HUES48 (cell line): ENCODE measurements around the gene PTPRN2.

Experiments used
- H3K27ac ChIP-seq: one replicate; pipeline ENCODE4 v1.7.0; 2013; ENCODE audit warnings: low read depth, low read length, inconsistent platforms
- H3K27me3 ChIP-seq: 2 replicates; pipeline ENCODE4 v1.6.1; 2013; ENCODE audit warnings: mild to moderate bottlenecking, low read length; ENCODE audit not compliant: control insufficient read depth, insufficient read depth
- H3K36me3 ChIP-seq: 2 replicates; pipeline ENCODE4 v1.6.1; 2013; ENCODE audit warnings: low read length; ENCODE audit not compliant: control insufficient read depth, insufficient read depth
- H3K4me1 ChIP-seq: 2 replicates; pipeline ENCODE4 v1.6.1; 2013; ENCODE audit warnings: mild to moderate bottlenecking, low read length; ENCODE audit not compliant: control insufficient read depth, insufficient read depth
- H3K4me3 ChIP-seq: 2 replicates; pipeline ENCODE4 v1.5.1; 2013; ENCODE audit warnings: mild to moderate bottlenecking, low read depth, low read length
- H3K9ac ChIP-seq: 2 replicates; pipeline ENCODE4 v1.6.1; 2013; ENCODE audit warnings: mild to moderate bottlenecking, low read depth, low read length, moderate library complexity
- H3K9me3 ChIP-seq: 2 replicates; pipeline ENCODE4 v1.6.1; 2013; ENCODE audit warnings: low read length; ENCODE audit not compliant: control insufficient read depth, insufficient read depth

The PTPRN2 gene

DNA sequence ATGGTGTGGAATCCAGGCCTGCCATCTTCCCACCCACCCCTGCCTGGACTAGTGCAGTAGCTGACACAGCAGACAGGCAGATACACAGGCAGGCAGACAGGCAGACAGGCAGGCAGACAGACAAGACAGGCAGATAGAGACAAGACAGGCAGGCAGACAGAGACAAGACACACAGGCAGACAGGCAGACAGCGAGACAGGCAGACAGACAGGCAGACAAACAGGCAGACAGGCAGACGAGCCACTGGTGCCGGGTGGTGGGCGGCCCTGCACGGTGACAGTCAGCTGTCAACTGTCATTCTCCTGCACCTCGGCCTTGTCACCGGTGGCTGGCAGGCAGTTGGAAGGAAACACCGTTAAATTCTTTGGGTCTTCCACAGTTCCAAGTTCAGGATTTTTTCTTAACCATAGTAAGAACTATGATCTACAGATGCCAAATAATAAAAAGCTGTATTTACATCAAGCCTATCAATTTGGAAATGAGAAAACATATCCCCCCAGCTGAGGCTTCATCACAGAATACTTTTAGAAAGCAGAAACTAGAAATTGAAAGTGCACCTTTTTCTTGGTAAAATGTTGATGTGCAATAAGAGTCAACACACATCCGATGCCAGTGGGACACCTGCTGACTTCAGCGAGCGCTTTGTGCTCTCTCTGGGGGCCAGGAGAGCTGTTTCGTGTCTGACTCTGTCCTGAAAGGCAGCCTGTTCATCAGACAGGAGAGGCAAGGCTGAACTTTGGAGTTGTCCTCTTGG, 1000.4 kb downstream of the PTPRN2 start:
- Histone ChIP-seq H3K4me3 (no peak overlapping the region), H3K27ac (no peak overlapping the region), H3K9ac (no peak overlapping the region), H3K36me3 (no peaks in the 10 kb centered on the region), H3K27me3 (peaks cover 69% of the 10 kb centered on the region), H3K4me1 (no peaks in the 10 kb centered on the region), H3K9me3 (no peaks in the 10 kb centered on the region)

DNA sequence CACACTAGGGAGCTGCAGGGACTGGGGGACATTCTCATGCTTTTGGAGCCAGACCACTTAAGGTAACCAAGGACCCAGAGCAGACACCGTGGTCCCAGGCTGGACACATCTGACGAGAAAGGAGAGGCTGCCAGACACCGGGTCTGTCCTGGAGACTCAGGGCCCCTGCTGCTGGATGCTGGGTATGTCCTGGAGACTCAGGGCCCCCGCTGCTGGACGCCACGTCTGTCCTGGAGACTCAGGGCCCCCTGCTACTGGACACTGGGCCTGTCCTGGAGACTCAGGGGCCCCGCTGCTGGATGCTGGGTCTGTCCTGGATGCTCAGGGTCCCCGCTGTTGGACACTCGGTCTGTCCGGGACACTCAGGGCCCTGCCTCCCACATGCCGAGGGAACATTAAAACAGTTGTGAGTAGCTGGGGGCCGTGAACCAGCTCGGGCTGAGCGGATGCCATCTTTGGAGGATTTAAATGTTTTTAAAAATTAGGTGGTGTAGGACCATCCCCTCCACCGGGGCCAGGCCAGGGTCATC, 1001.1 kb downstream of the PTPRN2 start:
- H3K27me3 ChIP-seq, result peaks cover 65% of the 10 kb centered on the region
- H3K4me3 ChIP-seq, result no peak overlapping the region
- no peak overlapping the region for H3K27ac ChIP-seq
- H3K4me1 ChIP-seq, result no peaks in the 10 kb centered on the region
- H3K9me3 ChIP-seq, result no peaks in the 10 kb centered on the region
- no peaks in the 10 kb centered on the region for H3K36me3 ChIP-seq
- H3K9ac ChIP-seq, result no peak overlapping the region

DNA sequence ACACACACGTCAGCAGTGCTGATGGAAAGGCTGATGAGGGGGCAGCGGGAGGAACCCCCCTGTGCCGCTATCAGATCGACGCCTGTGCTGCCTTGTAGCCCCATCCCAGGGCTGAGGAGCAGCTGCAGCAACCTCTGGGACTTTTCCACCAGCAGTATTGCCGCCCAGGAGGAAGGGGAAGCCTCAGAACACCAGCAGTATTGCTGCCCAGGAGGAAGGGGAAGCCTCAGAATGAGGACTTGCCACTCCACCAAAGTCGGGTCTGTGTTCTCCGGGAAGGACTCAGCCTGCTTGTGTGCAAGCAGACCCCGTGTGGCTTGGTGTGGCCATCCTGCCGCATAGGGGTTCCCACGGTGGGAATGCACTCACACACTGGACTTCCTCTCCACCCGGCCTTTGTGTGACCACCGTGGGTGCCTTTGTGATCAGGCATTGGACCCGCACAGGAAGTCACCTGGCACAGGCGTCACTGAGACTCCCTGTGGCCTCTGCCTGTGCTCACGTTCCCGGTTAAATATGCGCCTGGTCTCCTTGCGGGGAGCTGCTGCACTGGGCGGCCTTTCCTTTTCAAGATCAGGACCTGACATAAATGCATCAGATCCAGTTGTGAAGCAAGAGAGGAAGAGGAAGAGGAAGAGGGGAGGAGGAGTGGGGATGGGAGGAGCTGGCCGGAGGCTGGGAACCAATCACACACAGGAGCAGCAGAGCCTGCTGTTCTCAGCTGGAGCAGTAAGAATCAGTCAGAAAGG, 1002.3 kb downstream of the PTPRN2 start:
- H3K27me3 ChIP-seq, result peaks cover 53% of the 10 kb centered on the region
- H3K36me3 ChIP-seq, result no peaks in the 10 kb centered on the region
- H3K27ac ChIP-seq, result no peak overlapping the region
- H3K4me3 ChIP-seq, result no peak overlapping the region
- H3K9ac ChIP-seq, result no peak overlapping the region
- no peaks in the 10 kb centered on the region for H3K9me3 ChIP-seq
- no peaks in the 10 kb centered on the region for H3K4me1 ChIP-seq

DNA sequence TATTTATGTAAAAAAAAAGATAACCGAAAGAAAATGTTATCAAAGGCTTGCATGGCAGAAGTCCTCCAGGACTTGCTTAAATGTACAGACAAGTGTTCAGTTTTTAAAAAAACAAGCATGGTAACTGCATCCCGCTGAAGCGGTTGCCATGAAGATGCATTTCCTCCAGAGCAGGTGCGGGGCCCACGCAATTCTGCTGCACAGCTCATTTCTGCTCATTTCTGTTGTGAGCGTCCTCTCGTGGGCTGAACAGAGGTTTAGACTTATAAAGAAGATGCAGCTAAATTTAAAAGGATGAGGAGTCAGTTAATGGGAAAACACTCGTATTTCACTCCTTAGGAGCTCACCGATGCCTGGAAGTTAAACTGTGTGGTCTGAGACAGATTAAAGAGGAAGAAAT, 1003.2 kb downstream of the PTPRN2 start:
- no peaks in the 10 kb centered on the region for H3K9me3 ChIP-seq
- H3K36me3 ChIP-seq, result no peaks in the 10 kb centered on the region
- H3K27ac ChIP-seq, result no peak overlapping the region
- no peaks in the 10 kb centered on the region for H3K4me1 ChIP-seq
- no peak overlapping the region for H3K9ac ChIP-seq
- peaks cover 45% of the 10 kb centered on the region for H3K27me3 ChIP-seq
- H3K4me3 ChIP-seq, result no peak overlapping the region

DNA sequence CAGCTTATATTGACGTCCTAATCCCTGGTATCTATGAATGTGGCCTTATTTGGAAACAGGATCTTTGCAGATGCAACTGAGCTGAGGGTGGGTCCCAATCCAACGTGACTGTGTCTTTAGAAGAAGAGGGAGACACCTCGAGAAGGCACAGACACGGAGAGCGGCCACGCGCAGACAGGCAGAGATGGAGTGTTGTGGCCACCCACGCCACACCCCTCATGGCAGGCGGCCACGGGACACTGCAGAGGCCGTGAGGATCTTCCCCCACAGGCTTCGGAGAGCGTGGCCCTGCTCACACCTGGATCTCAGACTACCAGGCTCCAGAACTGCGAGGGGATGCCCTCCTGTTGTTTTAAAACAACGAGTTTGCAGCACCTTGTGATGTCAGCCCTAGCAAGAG, 1005.9 kb downstream of the PTPRN2 start:
- Histone ChIP-seq H3K27ac (no peak overlapping the region), H3K9me3 (no peaks in the 10 kb centered on the region), H3K4me3 (no peak overlapping the region), H3K9ac (no peak overlapping the region), H3K27me3 (peaks cover 20% of the 10 kb centered on the region; the same call in 1 of the 2 replicates), H3K4me1 (no peaks in the 10 kb centered on the region), H3K36me3 (no peaks in the 10 kb centered on the region)

DNA sequence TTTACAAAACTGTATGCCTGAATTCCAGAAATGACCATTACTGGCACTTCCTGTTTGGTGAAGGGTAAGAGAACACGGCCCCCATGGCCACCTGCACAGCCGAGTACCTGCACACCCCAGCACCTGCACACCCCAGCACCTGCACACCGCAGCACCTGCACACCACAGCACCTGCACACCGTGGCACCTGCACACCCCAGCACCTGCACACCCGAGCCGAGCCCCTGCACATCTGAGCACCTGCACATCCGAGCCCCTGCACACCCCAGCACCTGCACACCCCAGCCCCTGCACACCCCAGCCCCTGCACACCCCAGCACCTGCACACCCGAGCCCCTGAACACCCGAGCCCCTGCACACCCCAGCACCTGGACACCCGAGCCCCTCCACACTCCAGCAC, 1007.3 kb downstream of the PTPRN2 start:
- no peak overlapping the region for H3K4me3 ChIP-seq
- peaks cover 11% of the 10 kb centered on the region; the same call in 1 of the 2 replicates for H3K27me3 ChIP-seq
- H3K9ac ChIP-seq, result no peak overlapping the region
- H3K4me1 ChIP-seq, result no peaks in the 10 kb centered on the region
- no peak overlapping the region for H3K27ac ChIP-seq
- H3K36me3 ChIP-seq, result no peaks in the 10 kb centered on the region
- no peaks in the 10 kb centered on the region for H3K9me3 ChIP-seq

DNA sequence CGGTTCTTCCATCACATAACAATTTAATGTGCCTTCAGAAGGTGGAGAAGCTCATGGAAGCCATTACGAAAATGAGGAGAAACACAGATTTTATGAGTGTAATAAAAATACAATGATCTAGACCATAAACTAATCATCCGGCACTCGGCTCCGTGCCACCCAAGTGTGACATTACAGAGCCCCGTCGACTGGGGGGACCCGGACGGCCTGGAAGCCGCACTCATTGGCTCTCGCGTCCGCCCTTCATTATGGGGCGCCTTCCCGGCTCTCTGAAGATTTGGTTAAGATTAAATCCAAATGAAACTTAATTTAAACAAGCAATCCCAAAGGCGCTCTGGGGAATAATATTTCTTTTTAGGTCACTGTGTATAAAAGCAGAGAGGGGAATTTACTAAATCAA, 1008.2 kb downstream of the PTPRN2 start:
- no peak overlapping the region for H3K9ac ChIP-seq
- peaks cover 6% of the 10 kb centered on the region; the same call in 1 of the 2 replicates for H3K27me3 ChIP-seq
- no peak overlapping the region for H3K4me3 ChIP-seq
- no peaks in the 10 kb centered on the region for H3K9me3 ChIP-seq
- no peak overlapping the region for H3K27ac ChIP-seq
- H3K36me3 ChIP-seq, result no peaks in the 10 kb centered on the region
- no peaks in the 10 kb centered on the region for H3K4me1 ChIP-seq

DNA sequence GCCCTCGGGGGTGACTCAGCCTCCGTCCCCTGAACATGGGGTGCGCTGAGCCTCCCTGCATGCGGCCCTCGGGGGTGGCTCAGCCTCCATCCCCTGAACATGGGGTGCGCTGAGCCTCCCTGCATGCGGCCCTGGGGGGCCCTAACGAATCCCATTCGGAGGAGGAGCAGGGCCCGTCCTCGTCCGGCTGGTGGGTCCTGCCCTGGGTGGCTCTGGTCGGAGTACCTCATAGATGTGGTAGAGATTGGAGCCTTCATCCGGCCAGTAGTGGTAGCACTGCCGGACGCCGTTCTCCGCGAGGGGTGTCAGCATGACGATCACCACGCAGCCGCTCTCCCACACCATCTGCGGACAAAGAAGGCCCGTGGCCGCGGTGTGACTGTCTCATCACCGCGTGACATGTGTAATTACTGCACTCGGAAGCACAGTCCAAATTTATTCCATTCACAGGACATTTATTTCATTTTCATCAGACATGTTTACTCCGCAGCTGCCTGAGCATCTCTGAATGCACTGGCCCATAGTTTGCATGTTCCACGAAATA, 1009.8 kb downstream of the PTPRN2 start:
- Histone ChIP-seq H3K9ac (no peak overlapping the region), H3K9me3 (no peaks in the 10 kb centered on the region), H3K4me3 (no peak overlapping the region), H3K27me3 (peaks cover 4% of the 10 kb centered on the region; the same call in 1 of the 2 replicates), H3K36me3 (no peaks in the 10 kb centered on the region), H3K4me1 (no peaks in the 10 kb centered on the region), H3K27ac (no peak overlapping the region)

DNA sequence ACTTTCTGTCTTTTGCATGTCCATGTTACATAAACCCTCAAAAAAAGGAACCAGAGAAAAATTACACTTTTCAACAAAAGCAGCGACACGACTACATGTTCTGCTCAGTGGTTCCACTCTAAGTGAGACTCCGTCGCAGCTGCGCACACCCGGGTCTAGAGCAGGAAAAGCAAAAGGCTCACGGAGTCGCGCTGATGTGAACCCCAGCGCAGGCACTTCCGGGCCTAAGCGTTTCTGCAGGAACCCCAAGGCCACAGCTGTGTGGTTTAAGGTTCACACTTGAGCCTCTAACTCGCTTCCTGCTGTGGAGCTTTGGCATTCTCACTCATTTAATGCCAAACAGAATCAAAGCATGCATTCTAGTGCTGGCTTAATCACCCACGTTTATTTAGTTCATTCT, 1010.6 kb downstream of the PTPRN2 start:
- no peak overlapping the region for H3K4me3 ChIP-seq
- H3K4me1 ChIP-seq, result no peaks in the 10 kb centered on the region
- H3K9me3 ChIP-seq, result no peaks in the 10 kb centered on the region
- H3K9ac ChIP-seq, result no peak overlapping the region
- no peaks in the 10 kb centered on the region for H3K36me3 ChIP-seq
- H3K27ac ChIP-seq, result no peak overlapping the region
- H3K27me3 ChIP-seq, result peaks cover 4% of the 10 kb centered on the region; the same call in 1 of the 2 replicates

DNA sequence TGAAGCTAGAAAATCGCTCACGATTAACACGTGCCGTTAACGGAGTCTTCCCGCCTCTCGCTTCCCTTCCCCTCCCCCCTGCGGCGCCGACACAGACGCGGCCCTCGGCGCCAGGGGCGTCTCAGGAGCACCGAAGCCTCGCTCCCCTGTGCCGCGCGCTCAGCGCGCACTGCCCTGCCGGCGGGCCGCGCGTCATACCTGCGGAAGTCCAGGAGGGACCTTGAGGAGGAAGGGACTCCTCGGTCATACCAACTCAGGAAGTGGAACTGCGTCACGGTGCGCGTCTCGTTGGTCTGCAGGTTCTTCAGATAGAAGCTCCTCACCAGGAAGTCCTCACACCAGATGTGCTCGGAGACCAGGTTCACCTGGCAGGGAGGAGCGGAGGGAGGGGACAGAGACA, 1011.2 kb downstream of the PTPRN2 start:
- Histone ChIP-seq H3K4me3 (no peak overlapping the region), H3K9me3 (no peaks in the 10 kb centered on the region), H3K4me1 (no peaks in the 10 kb centered on the region), H3K27ac (no peak overlapping the region), H3K27me3 (no peaks in the 10 kb centered on the region; the same call in 1 of the 2 replicates), H3K9ac (no peak overlapping the region), H3K36me3 (no peaks in the 10 kb centered on the region)

DNA sequence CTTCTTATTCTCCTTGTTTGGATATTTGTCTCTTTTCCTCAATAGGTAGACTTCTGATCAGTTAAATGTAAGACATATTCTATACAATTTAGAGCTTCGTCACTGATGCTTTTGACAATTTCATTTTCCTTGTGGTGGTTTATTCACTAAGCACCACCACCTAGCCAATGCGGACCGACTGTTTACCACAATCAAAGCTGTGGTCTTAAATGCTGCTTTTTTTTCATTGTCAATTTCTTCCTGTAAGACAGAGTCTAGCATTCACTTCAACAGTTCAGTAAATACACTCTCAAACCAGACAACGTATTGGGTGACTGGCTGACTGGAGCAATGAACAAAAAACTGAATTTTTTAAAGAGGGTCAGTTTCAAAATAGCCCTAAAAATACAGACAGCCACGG, 1011.8 kb downstream of the PTPRN2 start:
- no peak overlapping the region for H3K4me3 ChIP-seq
- no peaks in the 10 kb centered on the region for H3K9me3 ChIP-seq
- no peaks in the 10 kb centered on the region; the same call in 1 of the 2 replicates for H3K27me3 ChIP-seq
- no peak overlapping the region for H3K27ac ChIP-seq
- H3K4me1 ChIP-seq, result no peaks in the 10 kb centered on the region
- H3K36me3 ChIP-seq, result no peaks in the 10 kb centered on the region
- H3K9ac ChIP-seq, result no peak overlapping the region
